HG03139 (cell line): ENCODE results near the gene CD93.

ENCODE experiments used
- ATAC-seq: cut with Tn5 transposase; IDR thresholded peaks from one replicate; pipeline ENCODE4 v1.9.1; 2021; ENCODE audit not compliant: unreplicated experiment

Gene CD93

DNA sequence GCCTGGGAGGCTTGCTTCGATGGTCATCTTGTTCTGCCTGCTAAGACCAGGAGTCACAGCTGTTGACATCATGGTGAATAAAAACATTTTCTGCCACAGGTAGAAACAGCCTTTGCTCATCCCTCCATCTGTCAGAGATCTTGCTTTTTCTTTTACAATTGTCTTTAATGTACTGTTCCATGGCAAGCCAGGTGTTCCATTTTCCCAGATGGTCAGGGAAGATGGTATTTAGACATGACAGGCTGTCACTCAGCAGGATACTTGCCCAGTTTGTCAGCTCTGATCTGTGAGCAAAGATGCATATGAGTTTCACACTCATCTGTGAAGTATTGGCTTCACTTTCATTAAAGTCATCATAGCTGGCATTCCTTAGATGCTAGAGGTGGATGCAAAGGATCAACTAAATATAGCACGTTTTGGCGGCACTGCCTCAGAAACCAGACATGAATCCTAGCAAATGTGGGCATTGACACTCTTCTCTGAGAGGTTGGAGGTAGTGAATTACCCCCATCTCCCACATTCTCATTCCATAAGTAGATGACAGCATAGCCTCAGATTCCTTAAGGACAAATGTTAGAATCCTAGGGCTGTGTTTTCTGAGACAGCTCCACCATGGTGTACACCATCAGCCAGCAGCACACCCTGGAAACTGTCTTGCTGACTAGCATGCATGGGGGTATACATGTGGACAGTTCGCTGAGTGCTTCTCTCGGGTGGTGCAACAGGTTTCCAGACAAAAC, 46.8 kb downstream of the CD93 start:
- no peak for ATAC-seq

DNA sequence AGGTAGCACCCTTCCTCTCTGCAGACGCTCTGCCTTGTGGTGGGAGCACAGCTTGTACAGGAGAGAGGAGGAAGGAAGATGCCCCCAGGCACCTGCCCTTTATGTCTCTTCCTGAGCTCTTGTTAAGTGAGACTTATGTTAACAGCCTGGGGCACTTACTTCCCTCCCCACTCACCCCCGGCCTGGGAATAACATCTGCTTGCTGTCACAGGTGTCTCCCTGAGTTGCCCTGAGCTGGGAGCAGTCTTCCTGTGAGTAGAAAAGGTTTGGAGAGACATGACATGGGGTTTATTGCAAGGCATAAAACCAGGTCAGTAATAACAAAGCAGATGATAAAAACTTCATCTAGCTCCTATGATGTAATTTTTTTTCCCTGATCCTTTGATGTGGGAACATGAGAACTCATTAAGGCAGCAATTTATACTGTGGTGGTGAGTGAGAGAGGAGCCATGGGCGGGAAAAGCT, 49.1 kb downstream of the CD93 start:
- no peak for ATAC-seq

DNA sequence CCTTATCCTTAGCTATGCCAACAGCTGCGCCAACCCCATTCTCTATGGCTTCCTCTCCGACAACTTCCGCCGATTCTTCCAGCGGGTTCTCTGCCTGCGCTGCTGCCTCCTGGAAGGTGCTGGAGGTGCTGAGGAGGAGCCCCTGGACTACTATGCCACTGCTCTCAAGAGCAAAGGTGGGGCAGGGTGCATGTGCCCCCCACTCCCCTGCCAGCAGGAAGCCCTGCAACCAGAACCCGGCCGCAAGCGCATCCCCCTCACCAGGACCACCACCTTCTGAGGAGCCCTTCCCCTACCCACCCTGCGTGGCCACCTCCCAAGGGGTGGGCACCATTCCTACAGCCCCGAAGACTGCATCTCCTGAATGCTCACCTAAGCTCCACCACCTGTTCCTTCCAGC, 49.8 kb downstream of the CD93 start:
- ATAC-seq: no peak

DNA sequence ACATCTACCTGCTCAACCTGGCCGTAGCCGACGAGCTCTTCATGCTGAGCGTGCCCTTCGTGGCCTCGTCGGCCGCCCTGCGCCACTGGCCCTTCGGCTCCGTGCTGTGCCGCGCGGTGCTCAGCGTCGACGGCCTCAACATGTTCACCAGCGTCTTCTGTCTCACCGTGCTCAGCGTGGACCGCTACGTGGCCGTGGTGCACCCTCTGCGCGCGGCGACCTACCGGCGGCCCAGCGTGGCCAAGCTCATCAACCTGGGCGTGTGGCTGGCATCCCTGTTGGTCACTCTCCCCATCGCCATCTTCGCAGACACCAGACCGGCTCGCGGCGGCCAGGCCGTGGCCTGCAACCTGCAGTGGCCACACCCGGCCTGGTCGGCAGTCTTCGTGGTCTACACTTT, 50.4 kb downstream of the CD93 start:
- no peak for ATAC-seq

DNA sequence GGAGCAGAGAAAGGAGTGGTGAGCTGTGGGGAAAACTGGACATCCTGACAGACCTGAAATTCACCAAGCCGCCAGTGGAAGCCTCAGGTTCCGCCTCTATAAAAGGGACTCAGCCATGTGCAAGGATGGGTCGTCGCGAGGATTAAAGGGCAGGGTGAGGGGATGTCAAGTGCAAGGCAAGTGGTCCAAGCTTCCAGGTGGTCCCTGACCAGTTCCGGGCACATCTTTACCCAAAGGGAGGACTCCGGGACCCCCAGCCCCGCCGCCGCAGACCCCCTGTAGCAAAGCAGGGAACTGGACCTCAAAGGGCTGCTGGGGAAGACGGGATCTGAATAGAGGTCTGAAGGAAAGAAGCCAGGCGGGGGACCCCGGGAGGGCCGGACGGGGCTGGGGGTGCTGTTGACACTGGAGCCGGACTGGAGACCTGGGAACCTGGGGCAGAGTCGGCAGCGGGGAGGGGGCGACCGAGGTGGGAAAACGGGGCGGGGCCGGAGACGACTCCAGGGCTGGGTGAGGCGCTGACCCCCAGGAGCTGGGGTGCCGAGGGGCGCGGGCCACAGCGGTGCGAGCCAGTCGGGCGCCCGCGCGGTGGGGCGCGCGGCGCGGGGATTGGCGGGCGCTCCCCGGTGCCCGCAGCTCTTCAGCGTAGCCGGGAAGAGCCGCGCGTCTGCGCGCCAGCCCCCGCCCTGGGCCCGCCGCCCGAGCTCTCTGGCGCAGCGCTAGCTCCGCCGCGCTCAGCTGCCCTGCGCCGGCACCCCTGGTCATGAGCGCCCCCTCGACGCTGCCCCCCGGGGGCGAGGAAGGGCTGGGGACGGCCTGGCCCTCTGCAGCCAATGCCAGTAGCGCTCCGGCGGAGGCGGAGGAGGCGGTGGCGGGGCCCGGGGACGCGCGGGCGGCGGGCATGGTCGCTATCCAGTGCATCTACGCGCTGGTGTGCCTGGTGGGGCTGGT, 51.1 kb downstream of the CD93 start, which contains the start of gene SSTR4:
Gene SSTR4 (plus strand): TSS at position 592 of the 951 bp plus-strand sequence. CDS start 172 bp downstream, at position 764.
- no peak for ATAC-seq

DNA sequence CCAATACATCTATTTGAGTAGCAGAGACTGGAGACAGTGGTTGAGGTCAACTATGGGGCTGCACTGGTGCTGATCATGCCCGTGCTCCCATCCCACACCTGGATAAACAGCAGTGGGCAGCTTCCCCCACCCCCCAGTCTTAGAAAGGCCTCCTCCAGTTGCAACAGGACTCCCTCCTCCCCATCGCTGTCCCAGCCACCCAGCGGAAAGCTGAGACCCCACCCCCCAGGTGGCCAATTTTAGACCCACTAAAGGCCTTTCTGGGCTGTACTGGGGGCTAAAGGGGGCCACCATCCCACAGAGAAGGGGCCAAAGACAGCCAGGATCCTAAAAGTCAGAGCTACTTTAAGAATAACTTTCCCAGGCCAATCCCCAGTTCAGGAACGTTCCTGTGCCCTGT, 52.2 kb downstream of the CD93 start:
- ATAC-seq: no peak

DNA sequence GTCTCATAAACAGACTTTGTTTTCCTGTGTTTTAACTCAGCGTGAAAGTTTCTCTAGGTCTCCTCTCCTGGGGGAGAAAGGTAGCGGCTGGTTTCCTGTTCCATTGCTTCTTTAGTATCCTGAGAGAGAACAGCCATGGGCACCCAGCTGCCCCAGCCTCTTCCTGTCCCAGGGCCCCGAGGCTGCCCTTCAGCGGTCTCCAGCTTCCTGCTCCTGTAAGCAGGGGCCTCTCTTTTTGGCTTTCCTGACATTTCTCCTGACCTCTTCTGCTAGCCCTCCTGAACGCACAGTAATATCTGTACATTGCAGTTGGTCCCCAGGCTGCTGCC, 53.4 kb downstream of the CD93 start:
- ATAC-seq: no peak

DNA sequence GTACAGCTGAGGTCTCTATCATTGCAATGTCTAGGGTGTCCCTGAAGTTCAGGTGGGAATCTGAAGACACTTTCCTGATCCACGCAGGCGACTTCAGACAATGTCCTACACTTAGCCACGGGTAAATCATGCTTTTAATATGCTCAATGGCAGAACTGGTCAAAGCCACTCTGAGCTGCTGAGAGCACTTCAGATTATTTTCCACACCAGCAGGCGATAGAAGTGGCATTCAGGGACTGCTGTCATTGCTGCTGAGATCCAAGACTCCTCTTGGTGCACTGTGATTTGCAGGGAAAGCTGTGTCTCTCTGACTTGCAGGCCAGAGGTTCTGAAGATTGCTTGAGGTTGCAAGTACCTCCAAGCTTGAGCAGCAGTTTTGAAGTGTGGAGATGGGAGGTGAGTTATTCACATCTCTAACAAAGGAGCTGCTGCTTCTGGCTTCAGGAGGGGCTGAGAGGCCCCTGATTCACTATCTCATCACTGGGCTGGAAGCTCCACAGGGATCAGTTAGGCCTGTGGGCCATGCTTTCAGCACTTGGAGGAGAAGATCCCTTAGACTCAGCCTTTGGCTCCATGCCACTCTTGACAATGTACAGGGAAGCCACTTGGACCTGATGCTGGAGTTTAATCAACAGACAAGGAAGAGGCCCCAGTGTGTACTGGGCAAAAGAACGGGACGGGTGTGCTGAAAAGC, 53.9 kb downstream of the CD93 start:
- ATAC-seq: no peak

DNA sequence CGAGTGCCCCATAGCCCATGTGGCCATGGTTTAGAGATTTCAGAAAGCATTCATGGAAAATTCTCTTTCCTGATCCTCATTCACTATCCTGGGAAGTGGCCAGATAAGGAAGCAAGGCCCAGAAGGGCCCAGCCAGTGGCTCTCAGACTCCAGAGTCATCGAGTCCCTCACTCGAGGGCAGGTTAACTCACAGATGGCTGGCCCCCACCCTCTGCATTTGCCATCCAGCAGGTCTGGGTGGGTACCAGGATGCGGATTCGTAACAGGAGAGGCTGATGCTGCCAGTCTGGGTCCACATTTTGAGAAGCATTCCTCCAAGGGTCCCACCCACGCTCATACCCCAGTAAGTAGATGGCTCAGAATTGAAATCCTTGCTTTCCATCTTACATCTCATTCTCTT, 54.8 kb downstream of the CD93 start:
- no peak for ATAC-seq
